Endothelial cell of umbilical vein (primary cell): ENCODE data around the gene ASB10. TPM values are rescaled to one million over a fixed set of nuclear protein-coding genes. Genes with fewer than 3 reads are reported as not detected.

Experiments used
- BruUV-seq: library from RNA; stranded (reverse); fragments of 400-500 nt; replicated peaks from 2 replicates; lab custom pipeline; 2021; lab: Mats Ljungman, UMichigan
- CTCF ChIA-PET: fragments of 300-600, 350-600 bp; sonication (Branson Sonifier 250); formaldehyde crosslinking; loops from one replicate; lab custom pipeline; 2021; ENCODE audit warnings: antibody characterized with exemption, inconsistent platforms; lab: Charles Lee
- POLR2A ChIA-PET: fragments of 300-600, 350-600 bp; sonication (Branson Sonifier 250); formaldehyde crosslinking; loops from one replicate; lab custom pipeline; 2021; ENCODE audit warnings: antibody characterized with exemption, inconsistent platforms; lab: Charles Lee
- DNase-seq: peaks from one replicate; pipeline ENCODE4 v3.0.0-alpha.2; 2011; ENCODE audit warnings: low read depth, low spot score
- FAIRE-seq: peaks from 2 replicates; lab custom pipeline; 2011; peaks lifted over from hg19 to GRCh38; lab: Jason Lieb, UNC
- H2AFZ ChIP-seq: 2 replicates; pipeline ENCODE4 v1.6.0; 2012; ENCODE audit warnings: low read depth, low read length, control low read depth, inconsistent platforms
- H3K27ac ChIP-seq: 2 replicates; pipeline ENCODE4 v1.5.1; 2011; ENCODE audit warnings: low read depth, mild to moderate bottlenecking, control low read depth, low read length, moderate library complexity; ENCODE audit not compliant: insufficient read depth
- H3K27me3 ChIP-seq, 2 experiments: 2 replicates each; pipeline versions ENCODE4 v1.6.0 to v1.6.1; 2011; ENCODE audit warnings: low read length in 2 of 2, mixed read lengths in 1 of 2; ENCODE audit not compliant: control insufficient read depth in 2 of 2, insufficient read depth in 2 of 2
- H3K36me3 ChIP-seq, 2 experiments: 2 replicates in 1 of 2; 3 replicates in 1 of 2; pipeline ENCODE4 v1.5.1; 2011; ENCODE audit warnings: low read length in 2 of 2, mild to moderate bottlenecking in 1 of 2, moderate library complexity in 1 of 2; ENCODE audit not compliant: control insufficient read depth in 2 of 2, insufficient read depth in 2 of 2; ENCODE audit errors: extremely low read depth in 1 of 2
- H3K4me1 ChIP-seq: 3 replicates; pipeline ENCODE4 v1.5.1; 2011; ENCODE audit warnings: mild to moderate bottlenecking, low read length; ENCODE audit not compliant: control insufficient read depth, insufficient read depth; ENCODE audit errors: extremely low read depth
- H3K4me2 ChIP-seq: 2 replicates; pipeline ENCODE4 v1.6.1; 2011; ENCODE audit warnings: low read length, control low read depth, mixed read lengths; ENCODE audit not compliant: insufficient read depth
- H3K4me3 ChIP-seq, 3 experiments: fragments of 200-600 bp in 1 of 3; sonication (generic), shearing (Covaris generic) in 1 of 3; replicated peaks in 1 of 3; 2 replicates each; pipeline ENCODE4 v1.5.1; 2011 to 2016; ENCODE audit warnings: control low read depth in 3 of 3, low read length in 3 of 3, mild to moderate bottlenecking in 2 of 3, inconsistent platforms in 1 of 3, low read depth in 1 of 3, moderate library complexity in 1 of 3; ENCODE audit not compliant: insufficient read depth in 1 of 3
- H3K79me2 ChIP-seq: 2 replicates; pipeline ENCODE4 v1.6.0; 2012; ENCODE audit warnings: low read length, inconsistent platforms; ENCODE audit not compliant: control insufficient read depth, insufficient read depth
- H3K9ac ChIP-seq: replicated peaks from 2 replicates; pipeline ENCODE3; 2011; ENCODE audit warnings: low read length, control low read depth; ENCODE audit not compliant: insufficient read depth; ENCODE audit errors: extremely low read depth
- H3K9me1 ChIP-seq: replicated peaks from 3 replicates; pipeline ENCODE4 v1.6.0; 2011; ENCODE audit warnings: mild to moderate bottlenecking, low read length; ENCODE audit not compliant: control insufficient read depth, insufficient read depth; ENCODE audit errors: extremely low read depth
- H3K9me3 ChIP-seq: replicated peaks from 2 replicates; pipeline ENCODE4 v1.5.1; 2012; ENCODE audit warnings: low read length, inconsistent platforms; ENCODE audit not compliant: control insufficient read depth, insufficient read depth
- H4K20me1 ChIP-seq: replicated peaks from 2 replicates; pipeline ENCODE3; 2011; ENCODE audit warnings: mild to moderate bottlenecking, low read length; ENCODE audit not compliant: control insufficient read depth, insufficient read depth; ENCODE audit errors: extremely low read depth
- CTCF ChIP-seq, 2 donors: IDR thresholded peaks; 1 replicate in 1 of 2; 2 replicates in 1 of 2; pipeline ENCODE4 v1.5.1; 2011; ENCODE audit warnings: low read length in 2 of 2, mild to moderate bottlenecking in 2 of 2, moderate library complexity in 2 of 2, control low read depth in 1 of 2, inconsistent platforms in 1 of 2, low read depth in 1 of 2; ENCODE audit not compliant: insufficient read depth in 1 of 2; ENCODE audit errors: extremely low read depth in 1 of 2
- EZH2 ChIP-seq: IDR thresholded peaks from 2 replicates; pipeline ENCODE4 v1.6.1; 2012; ENCODE audit warnings: borderline replicate concordance, low read depth, mild to moderate bottlenecking, moderate library complexity, low read length, inconsistent platforms; ENCODE audit not compliant: severe bottlenecking
- FOS ChIP-seq: IDR thresholded peaks from 2 replicates; pipeline ENCODE4 v1.6.1; 2011; ENCODE audit warnings: mild to moderate bottlenecking, low read length, moderate library complexity, borderline replicate concordance; ENCODE audit not compliant: insufficient read depth
- GATA2 ChIP-seq: IDR thresholded peaks from 2 replicates; pipeline ENCODE4 v1.7.0; 2011; ENCODE audit warnings: low read depth, mild to moderate bottlenecking, moderate library complexity, mixed read lengths, low read length; ENCODE audit not compliant: insufficient read length, insufficient read depth
- JUN ChIP-seq: IDR thresholded peaks from 2 replicates; pipeline ENCODE4 v1.6.1; 2011; ENCODE audit warnings: borderline replicate concordance, low read depth; ENCODE audit not compliant: insufficient read length, insufficient read depth
- MAX ChIP-seq: IDR thresholded peaks from 2 replicates; pipeline ENCODE4 v1.6.1; 2011; ENCODE audit not compliant: insufficient read depth, insufficient read length
- MYC ChIP-seq: IDR thresholded peaks from one replicate; pipeline ENCODE4 v1.6.1; 2011; ENCODE audit warnings: mild to moderate bottlenecking, low read depth, low read length
- POLR2A ChIP-seq: IDR thresholded peaks from 2 replicates; pipeline ENCODE4 v1.6.1; 2012; ENCODE audit warnings: low read depth, mild to moderate bottlenecking, control low read depth, low read length
- POLR2AphosphoS5 ChIP-seq: IDR thresholded peaks from 2 replicates; pipeline ENCODE4 v1.6.1; 2012; ENCODE audit warnings: low read depth, mild to moderate bottlenecking, control low read depth, low read length, moderate library complexity; ENCODE audit not compliant: insufficient read depth
- dilution Hi-C: fragments of 300-500 bp; cut with MboI; formaldehyde crosslinking; loops from one replicate; pipeline ENCODE4 v1.15.0; 2019; ENCODE audit warnings: low sequenced_read_pairs; ENCODE audit not compliant: extremely low pct_ligation_motif_present
- intact Hi-C: fragments of 100-400 bp; cut with micrococcal nuclease; formaldehyde crosslinking; loops from one replicate; pipeline ENCODE4 v1.10.0; 2022
- polyA plus RNA-seq, 4 experiments: library from polyadenylated mRNA; depleted of rRNA in 3 of 4; stranded (reverse) in 3 of 4; unstranded in 1 of 4; fragments of >200 nt; gene quantifications; 2 replicates each; pipeline versions ENCODE4 v1.2.1 to v1.2.3, GENCODE V29; 2011 to 2012; ENCODE audit warnings: missing spikeins in 1 of 4
- total RNA-seq: library from RNA; stranded (reverse); gene quantifications from 2 replicates; pipeline ENCODE4 v1.2.3, GENCODE V29; 2021

The ASB10 gene
- total and polyA plus RNA-seq, 2 donors (not counting 3 experiments of a cell fraction or from before 2014, with no cell fraction given), result not detected

- ChIA-PET CTCF (interaction anchor here (1.0 to 1.3 kb wide), 4 partner anchors 26 to 275 kb away, joined by 3 read pairs; no protein-coding TSS in a partner anchor), POLR2A (no interaction called here)
- Histone ChIP-seq H3K36me3 (no peaks in the 10 kb centered on the region), H3K9ac (no peak overlapping the region), H3K27me3 (peaks cover 19 to 20% of the 10 kb centered on the region in 2 experiments), H3K79me2 (no peaks in the 10 kb centered on the region), H3K4me3 (no peak overlapping the region), H3K9me3 (no peaks in the 10 kb centered on the region), H3K4me1 (no peaks in the 10 kb centered on the region), H3K4me2 (no peak overlapping the region), H3K27ac (no peak overlapping the region), H4K20me1 (no peaks in the 10 kb centered on the region), H2AFZ (no peak overlapping the region), H3K9me1 (no peaks in the 10 kb centered on the region)
- TF ChIP-seq EZH2 (no peak), POLR2AphosphoS5 (no peak), MAX (no peak), CTCF (IDR thresholded peaks at IDR 0.05; ENCODE audit: extremely low read depth in 1 of 2, insufficient read depth in 1 of 2, low read depth in 1 of 2, low read length in 2 of 2) (no peak), FOS (no peak), POLR2A (no peak), GATA2 (no peak), MYC (no peak), JUN (no peak)
- dilution Hi-C loops, result no loop called here
- intact Hi-C loops, result loop anchor here (5.0 kb wide), 1 partner anchor 129 kb away; no protein-coding TSS in a partner anchor
- no TSS peak for BruUV-seq
- FAIRE-seq, result no peak
- no peak for DNase-seq
These were observed 13.4 kb downstream of the ASB10 start for GRCh38 chr7:151173386-151174245.
